OCI-M1 (cell line): Measurements from ENCODE around the gene SMYD3.

ENCODE experiments used
- DNase-seq: peaks from one replicate; lab custom pipeline; 2025; lab: John Stamatoyannopoulos, UW

SMYD3 gene

GRCh38 chr1:246214708-246215509 lies 292.2 kb downstream of the SMYD3 start:
- DNase-seq, result peak; percentile 98

GRCh38 chr1:246213947-246214346 lies 293.1 kb downstream of the SMYD3 start:
- no peak for DNase-seq

- no peak for DNase-seq
Observed at GRCh38 chr1:246213502-246213901, 293.6 kb downstream of the SMYD3 start.

GRCh38 chr1:246213036-246213435 lies 294.0 kb downstream of the SMYD3 start:
- no peak for DNase-seq

GRCh38 chr1:246212013-246212412 lies 295.1 kb downstream of the SMYD3 start:
- DNase-seq, result no peak

GRCh38 chr1:246210756-246211155 lies 296.3 kb downstream of the SMYD3 start:
- no peak for DNase-seq

- no peak for DNase-seq
Observed at GRCh38 chr1:246208105-246208504, 299.0 kb downstream of the SMYD3 start.

GRCh38 chr1:246203180-246203579 lies 303.9 kb downstream of the SMYD3 start:
- no peak for DNase-seq

- no peak for DNase-seq
Observed at GRCh38 chr1:246200738-246201137, 306.3 kb downstream of the SMYD3 start.

- no peak for DNase-seq
Observed at GRCh38 chr1:246200225-246200624, 306.9 kb downstream of the SMYD3 start.

GRCh38 chr1:246199086-246199645 lies 307.9 kb downstream of the SMYD3 start:
- DNase-seq, result peak; percentile 26

GRCh38 chr1:246198115-246198816 lies 308.8 kb downstream of the SMYD3 start:
- no peak for DNase-seq

- no peak for DNase-seq
Observed at GRCh38 chr1:246197076-246197475, 310.0 kb downstream of the SMYD3 start.

GRCh38 chr1:246195296-246195695 lies 311.8 kb downstream of the SMYD3 start:
- DNase-seq, result no peak

GRCh38 chr1:246193537-246193936 lies 313.5 kb downstream of the SMYD3 start:
- no peak for DNase-seq

GRCh38 chr1:246189126-246189525 lies 318.0 kb downstream of the SMYD3 start:
- no peak for DNase-seq

- no peak for DNase-seq
Observed at GRCh38 chr1:246187834-246188372, 319.2 kb downstream of the SMYD3 start.

GRCh38 chr1:246184503-246184902 lies 322.6 kb downstream of the SMYD3 start:
- DNase-seq, result no peak

- DNase-seq, result peak; percentile 85
Observed at GRCh38 chr1:246182149-246182851, 324.8 kb downstream of the SMYD3 start.

GRCh38 chr1:246181241-246181640 lies 325.8 kb downstream of the SMYD3 start:
- DNase-seq, result peak; percentile 60

GRCh38 chr1:246179401-246179800 lies 327.7 kb downstream of the SMYD3 start:
- no peak for DNase-seq

- DNase-seq, result no peak
Observed at GRCh38 chr1:246178717-246179311, 328.3 kb downstream of the SMYD3 start.
